Right atrium auricular region (tissue), 2 donors: ENCODE data around the gene SCYL1. TPM values are rescaled to one million over a fixed set of nuclear protein-coding genes. Genes with fewer than 3 reads are reported as not detected.

ENCODE experiments used
- DNase-seq: peaks from one replicate; pipeline ENCODE4 v3.0.0-alpha.2; 2019; ENCODE audit warnings: low spot score
- H3K27ac ChIP-seq, 2 donors: fragments of 200-600 bp; sonication (generic); 1 replicate in 1 of 2; 2 replicates in 1 of 2; pipeline ENCODE4 v1.5.1; 2016 to 2019
- H3K27me3 ChIP-seq, 2 donors: fragments of 200-600 bp; sonication (generic); one replicate each; pipeline versions ENCODE4 v1.5.1 to v1.6.0; 2017 to 2019
- H3K36me3 ChIP-seq: fragments of 200-600 bp; sonication (generic); one replicate; pipeline ENCODE4 v1.5.1; 2016
- H3K4me1 ChIP-seq, 2 donors: fragments of 200-600 bp; sonication (generic); one replicate each; pipeline versions ENCODE4 v1.5.1 to v1.6.0; 2017 to 2019
- H3K4me3 ChIP-seq, 2 donors: fragments of 200-600 bp; sonication (generic); 1 replicate in 1 of 2; 2 replicates in 1 of 2; pipeline ENCODE4 v1.5.1; 2017 to 2019; ENCODE audit warnings: mild to moderate bottlenecking in 1 of 2, moderate library complexity in 1 of 2
- H3K9me3 ChIP-seq, 2 donors: fragments of 200-600 bp; sonication (generic); one replicate each; pipeline ENCODE4 v1.5.1; 2019
- total RNA-seq, 2 donors: library from RNA; depleted of rRNA; stranded (reverse); fragments of >200 nt; gene quantifications; one replicate each; pipeline ENCODE4 v1.1.0, GENCODE V29; 2016
- TF ChIP-seq, protein P1 (sequence below), 2 donors: fragments of 200-600 bp; sonication (generic); IDR thresholded peaks; one replicate each; pipeline ENCODE4 v1.5.1; 2019; ENCODE audit warnings: antibody characterized with exemption in 2 of 2

The SCYL1 gene
- total RNA-seq, 2 donors from 2014 or later = 71.8 to 89.7 TPM

DNA sequence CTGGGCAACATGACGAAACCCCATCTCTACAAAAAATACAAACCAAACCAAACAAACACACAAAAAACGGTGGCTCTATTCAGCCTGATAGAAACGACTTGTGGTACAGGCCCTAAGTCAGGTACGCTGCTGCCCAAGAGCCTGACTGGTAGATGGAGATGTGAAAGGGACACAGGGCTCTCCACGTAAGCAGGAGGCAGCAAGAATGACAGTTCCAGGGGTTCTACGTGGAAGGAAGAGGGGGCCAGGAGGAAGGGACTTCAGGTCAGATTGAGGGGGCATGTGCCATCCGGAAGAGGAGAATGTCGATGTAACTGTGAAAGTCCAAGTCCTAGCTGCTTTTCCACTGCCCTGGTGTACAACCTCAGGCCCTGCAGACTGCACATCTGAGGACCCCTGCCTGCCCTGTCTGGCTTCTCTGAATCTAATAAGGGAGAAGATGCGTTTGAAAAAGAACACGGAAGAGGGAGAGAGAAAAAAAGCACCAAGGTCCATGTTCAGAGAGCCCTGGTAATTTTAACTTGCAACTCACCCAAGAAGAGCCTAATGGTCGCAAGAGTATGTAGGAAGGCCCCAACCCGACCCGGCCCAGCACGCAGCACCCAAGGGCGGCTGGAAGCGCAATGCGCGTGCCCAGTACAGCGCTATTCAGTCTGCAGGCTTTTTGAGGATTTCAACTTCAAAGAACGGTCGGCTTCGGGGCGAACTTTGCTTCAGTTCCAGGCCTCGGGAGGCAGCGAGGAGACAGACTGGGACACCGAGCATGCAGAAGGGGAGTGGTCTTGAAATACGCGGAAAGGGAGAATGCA is 44.5 kb downstream of the SCYL1 start:
- no peaks in the 10 kb centered on the region for H3K27me3 ChIP-seq
- TF ChIP-seq, protein P1, sequence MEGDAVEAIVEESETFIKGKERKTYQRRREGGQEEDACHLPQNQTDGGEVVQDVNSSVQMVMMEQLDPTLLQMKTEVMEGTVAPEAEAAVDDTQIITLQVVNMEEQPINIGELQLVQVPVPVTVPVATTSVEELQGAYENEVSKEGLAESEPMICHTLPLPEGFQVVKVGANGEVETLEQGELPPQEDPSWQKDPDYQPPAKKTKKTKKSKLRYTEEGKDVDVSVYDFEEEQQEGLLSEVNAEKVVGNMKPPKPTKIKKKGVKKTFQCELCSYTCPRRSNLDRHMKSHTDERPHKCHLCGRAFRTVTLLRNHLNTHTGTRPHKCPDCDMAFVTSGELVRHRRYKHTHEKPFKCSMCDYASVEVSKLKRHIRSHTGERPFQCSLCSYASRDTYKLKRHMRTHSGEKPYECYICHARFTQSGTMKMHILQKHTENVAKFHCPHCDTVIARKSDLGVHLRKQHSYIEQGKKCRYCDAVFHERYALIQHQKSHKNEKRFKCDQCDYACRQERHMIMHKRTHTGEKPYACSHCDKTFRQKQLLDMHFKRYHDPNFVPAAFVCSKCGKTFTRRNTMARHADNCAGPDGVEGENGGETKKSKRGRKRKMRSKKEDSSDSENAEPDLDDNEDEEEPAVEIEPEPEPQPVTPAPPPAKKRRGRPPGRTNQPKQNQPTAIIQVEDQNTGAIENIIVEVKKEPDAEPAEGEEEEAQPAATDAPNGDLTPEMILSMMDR (IDR thresholded peaks at IDR 0.05) = no peak
- peak overlapping the region; percentile 94 to 97 for H3K27ac ChIP-seq
- no peaks in the 10 kb centered on the region for H3K9me3 ChIP-seq
- peaks cover 6% of the 10 kb centered on the region for H3K36me3 ChIP-seq
- peak overlapping the region; percentile 94 to 97 for H3K4me3 ChIP-seq
- H3K4me1 ChIP-seq = peaks cover 3 to 60% of the 10 kb centered on the region in 2 donors
- no peak for DNase-seq

DNA sequence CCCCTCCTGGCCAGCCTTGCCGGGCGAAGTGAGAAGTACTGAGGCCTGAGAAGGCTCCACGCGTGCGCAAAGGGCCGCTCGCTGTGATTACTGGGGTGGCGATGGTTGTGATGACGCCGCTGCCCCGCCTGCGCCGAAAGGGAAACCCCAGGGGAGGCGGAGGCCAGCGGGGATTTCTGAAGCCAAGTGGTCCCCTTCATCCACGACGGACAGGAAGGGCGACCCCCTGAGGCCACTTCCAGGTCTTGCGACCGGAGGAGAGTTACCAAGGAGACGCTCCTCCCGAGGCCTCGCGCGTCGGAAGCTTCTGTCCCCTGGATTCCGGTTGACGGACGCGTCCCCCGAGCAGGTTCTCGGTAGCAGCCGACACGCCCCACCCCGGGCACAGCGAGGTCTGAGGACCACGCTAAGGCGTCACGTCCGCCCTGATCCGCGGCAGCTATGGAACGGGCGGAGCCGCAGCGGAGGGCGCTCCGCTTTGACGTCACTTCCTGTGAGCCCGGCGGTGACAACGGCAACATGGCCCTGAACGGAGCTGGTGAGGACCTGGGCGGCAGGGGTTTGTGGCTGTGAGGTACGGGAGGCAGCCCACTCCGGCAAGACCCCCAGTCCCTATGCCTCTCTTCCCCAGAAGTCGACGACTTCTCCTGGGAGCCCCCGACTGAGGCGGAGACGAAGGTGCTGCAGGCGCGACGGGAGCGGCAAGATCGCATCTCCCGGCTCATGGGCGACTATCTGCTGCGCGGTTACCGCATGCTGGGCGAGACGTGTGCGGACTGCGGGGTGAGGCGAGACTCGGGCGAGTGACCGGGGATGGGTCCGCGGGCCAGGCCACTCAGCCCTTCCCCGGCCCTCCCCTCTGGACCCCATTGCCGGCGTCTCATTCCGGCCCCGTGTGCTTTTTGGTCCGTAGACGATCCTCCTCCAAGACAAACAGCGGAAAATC is 45.4 kb downstream of the SCYL1 start, which contains the start of gene ZNRD2:
TSS of gene ZNRD2 (plus strand) at position 505 of the 946 bp plus-strand sequence. CDS start at position 520, 15 bp downstream.
- H3K36me3 ChIP-seq = peaks cover 6% of the 10 kb centered on the region
- TF ChIP-seq, protein P1 (IDR thresholded peaks at IDR 0.05) = peak; percentile 20 to 57
- DNase-seq = peak; percentile 98
- no peaks in the 10 kb centered on the region for H3K27me3 ChIP-seq
- no peaks in the 10 kb centered on the region for H3K9me3 ChIP-seq
- peak within 1 kb of the TSS; percentile 94 to 97 for H3K27ac ChIP-seq
- peak within 1 kb of the TSS; percentile 94 to 97 for H3K4me3 ChIP-seq
- H3K4me1 ChIP-seq = peaks cover 3 to 69% of the 10 kb centered on the region in 2 donors

- H3K27ac ChIP-seq = peak overlapping the region; percentile 94 to 97
- H3K4me1 ChIP-seq = peaks cover 3 to 77% of the 10 kb centered on the region in 2 donors
- DNase-seq = no peak
- H3K4me3 ChIP-seq = peak overlapping the region; percentile 94 to 97
- H3K27me3 ChIP-seq = no peaks in the 10 kb centered on the region
- no peaks in the 10 kb centered on the region for H3K9me3 ChIP-seq
- peaks cover 6% of the 10 kb centered on the region for H3K36me3 ChIP-seq
- TF ChIP-seq, protein P1 (IDR thresholded peaks at IDR 0.05) = no peak
Measured at GRCh38 chr11:65571420-65571819, 46.5 kb downstream of the SCYL1 start.

DNA sequence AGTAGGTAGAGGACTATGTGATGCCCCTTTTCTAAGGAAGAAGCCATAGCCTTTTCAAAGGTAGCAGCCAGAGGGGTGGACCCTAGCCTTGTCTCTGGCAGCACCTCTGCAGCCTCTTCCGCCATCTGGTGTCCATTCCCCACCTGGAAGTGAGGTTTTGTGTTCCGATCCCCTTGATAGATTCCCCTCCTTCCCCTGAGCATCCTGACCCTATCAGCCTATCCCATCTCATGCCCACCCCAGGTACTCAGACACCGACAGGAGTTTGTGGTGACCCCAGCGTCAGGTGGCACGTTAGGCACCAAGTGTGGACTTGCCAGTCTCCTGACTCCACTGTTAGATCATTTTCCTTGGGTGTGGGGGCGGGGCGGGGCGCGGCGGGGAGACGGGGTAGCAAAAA is 47.1 kb downstream of the SCYL1 start:
- no peaks in the 10 kb centered on the region for H3K27me3 ChIP-seq
- H3K4me3 ChIP-seq = peak overlapping the region; percentile 52 to 84
- peaks cover 3 to 80% of the 10 kb centered on the region in 2 donors for H3K4me1 ChIP-seq
- H3K9me3 ChIP-seq = no peaks in the 10 kb centered on the region
- TF ChIP-seq, protein P1 (IDR thresholded peaks at IDR 0.05) = peak in 1 of 2 donors; percentile 49
- H3K36me3 ChIP-seq = peaks cover 6% of the 10 kb centered on the region
- peak overlapping the region; percentile 94 to 97 for H3K27ac ChIP-seq
- DNase-seq = no peak

DNA sequence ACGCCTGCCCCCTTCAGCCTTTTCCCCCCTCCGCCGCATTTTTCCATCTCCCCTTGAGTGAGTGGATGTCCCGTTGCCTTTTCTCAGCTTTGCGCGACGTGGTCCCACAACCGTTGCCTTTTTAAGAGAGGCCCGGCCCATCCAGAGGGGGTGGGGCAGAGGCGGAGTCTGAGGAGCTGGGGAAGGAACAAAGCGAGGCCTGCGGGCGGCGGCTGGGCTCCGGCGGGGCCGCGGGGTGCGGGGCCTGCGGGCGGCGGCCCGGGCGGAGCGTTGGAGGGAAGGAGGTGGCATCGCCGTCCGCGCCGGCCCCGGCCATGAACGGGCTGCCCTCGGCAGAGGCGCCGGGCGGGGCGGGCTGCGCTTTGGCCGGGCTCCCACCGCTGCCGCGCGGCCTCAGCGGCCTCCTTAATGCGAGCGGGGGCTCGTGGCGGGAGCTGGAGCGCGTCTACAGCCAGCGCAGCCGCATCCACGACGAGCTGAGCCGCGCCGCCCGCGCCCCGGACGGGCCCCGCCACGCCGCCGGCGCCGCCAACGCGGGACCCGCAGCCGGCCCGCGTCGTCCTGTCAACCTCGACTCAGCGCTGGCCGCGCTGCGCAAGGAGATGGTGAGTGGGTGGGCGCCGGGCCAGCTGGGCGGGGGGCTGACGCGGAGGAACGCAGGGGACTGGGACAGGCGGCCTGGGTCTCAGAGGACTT is 47.6 kb downstream of the SCYL1 start, which contains the start of gene FAM89B:
TSS of gene FAM89B (plus strand) at position 183 of the 696 bp plus-strand sequence. CDS start at position 315, 132 bp downstream.
- Histone ChIP-seq H3K4me3 (peak within 1 kb of the TSS; percentile 52 to 94), H3K36me3 (peaks cover 6% of the 10 kb centered on the region), H3K4me1 (peaks cover 3 to 80% of the 10 kb centered on the region in 2 donors), H3K9me3 (no peaks in the 10 kb centered on the region), H3K27me3 (no peaks in the 10 kb centered on the region), H3K27ac (peak within 1 kb of the TSS; percentile 94 to 97)
- DNase-seq = peak; percentile 94
- TF ChIP-seq, protein P1 (IDR thresholded peaks at IDR 0.05) = no peak
